CD14-positive monocyte (primary cell): ENCODE measurements around the gene NOXRED1. TPM values are rescaled to one million over a fixed set of nuclear protein-coding genes. Genes with fewer than 3 reads are reported as not detected.

ENCODE experiments used
- DNase-seq, 3 donors: peaks; one replicate each; pipeline ENCODE4 v3.0.0-alpha.2; 2011 to 2022
- H2AFZ ChIP-seq: 2 replicates; pipeline ENCODE4 v1.6.0; 2012; ENCODE audit warnings: mild to moderate bottlenecking, low read depth, low read length, inconsistent platforms; ENCODE audit not compliant: insufficient read depth, poor library complexity, severe bottlenecking
- H3K27ac ChIP-seq, 2 donors: 1 replicate in 1 of 2; 2 replicates in 1 of 2; pipeline ENCODE4 v1.5.1; 2012 to 2013; ENCODE audit warnings: low read length in 2 of 2, control low read depth in 1 of 2, inconsistent platforms in 1 of 2, low read depth in 1 of 2, mild to moderate bottlenecking in 1 of 2
- H3K27me3 ChIP-seq, 2 donors: one replicate each; pipeline versions ENCODE4 v1.6.0 to v1.6.1; 2011 to 2013; ENCODE audit warnings: low read length in 2 of 2; ENCODE audit not compliant: control insufficient read depth in 2 of 2, insufficient read depth in 2 of 2
- H3K36me3 ChIP-seq, 2 donors: replicated peaks in 1 of 2; 1 replicate in 1 of 2; 2 replicates in 1 of 2; pipeline versions ENCODE4 v1.5.1 to v1.6.1; 2012 to 2013; ENCODE audit warnings: low read length in 2 of 2, control low read depth in 1 of 2, inconsistent platforms in 1 of 2, mild to moderate bottlenecking in 1 of 2; ENCODE audit not compliant: insufficient read depth in 2 of 2, control insufficient read depth in 1 of 2
- H3K4me1 ChIP-seq, 2 donors: 1 replicate in 1 of 2; 2 replicates in 1 of 2; pipeline versions ENCODE4 v1.5.1 to v1.6.1; 2012 to 2013; ENCODE audit warnings: low read length in 2 of 2, control low read depth in 1 of 2, inconsistent platforms in 1 of 2, mild to moderate bottlenecking in 1 of 2, moderate library complexity in 1 of 2; ENCODE audit not compliant: insufficient read depth in 2 of 2, control insufficient read depth in 1 of 2
- H3K4me2 ChIP-seq: replicated peaks from 2 replicates; pipeline ENCODE3; 2012; ENCODE audit warnings: low read length, moderate library complexity, mild to moderate bottlenecking; ENCODE audit not compliant: poor library complexity, severe bottlenecking; ENCODE audit errors: extremely low read depth
- H3K4me3 ChIP-seq, 3 experiments: fragments of 200-600 bp in 1 of 3; sonication (generic) in 1 of 3; replicated peaks in 1 of 3; 1 replicate in 2 of 3; 2 replicates in 1 of 3; pipeline ENCODE4 v1.5.1; 2011 to 2013; ENCODE audit warnings: low read length in 3 of 3, mild to moderate bottlenecking in 3 of 3, control low read depth in 2 of 3, low read depth in 2 of 3, inconsistent platforms in 1 of 3, moderate library complexity in 1 of 3
- H3K79me2 ChIP-seq: 2 replicates; pipeline ENCODE4 v1.6.0; 2012; ENCODE audit warnings: mild to moderate bottlenecking, control low read depth, inconsistent platforms, low read length, moderate library complexity; ENCODE audit not compliant: insufficient read depth
- H3K9ac ChIP-seq: 2 replicates; pipeline ENCODE4 v1.6.0; 2017; ENCODE audit warnings: low read length, mild to moderate bottlenecking; ENCODE audit not compliant: insufficient read depth, poor library complexity, severe bottlenecking
- H3K9me3 ChIP-seq, 2 donors: replicated peaks in 1 of 2; 1 replicate in 1 of 2; 2 replicates in 1 of 2; pipeline versions ENCODE4 v1.5.1 to v1.6.1; 2012 to 2013; ENCODE audit warnings: low read length in 2 of 2, control low read depth in 1 of 2; ENCODE audit not compliant: control insufficient read depth in 1 of 2, insufficient read depth in 1 of 2
- H4K20me1 ChIP-seq: 2 replicates; pipeline ENCODE4 v1.6.0; 2012; ENCODE audit warnings: mild to moderate bottlenecking, low read length, control low read depth, moderate library complexity; ENCODE audit not compliant: insufficient read depth
- H3K27ac Mint-ChIP-seq, 7 donors: one replicate each; pipeline ENCODE4 v1.8.0; 2020; ENCODE audit warnings: mild to moderate bottlenecking in 7 of 7, mixed read lengths in 7 of 7, moderate library complexity in 6 of 7, inconsistent platforms in 2 of 7
- H3K27me3 Mint-ChIP-seq, 3 donors: one replicate each; pipeline ENCODE4 v1.8.0; 2021 to 2022; ENCODE audit warnings: low read depth in 3 of 3, mild to moderate bottlenecking in 3 of 3, mixed read lengths in 3 of 3, moderate library complexity in 3 of 3, inconsistent platforms in 1 of 3
- H3K36me3 Mint-ChIP-seq, 2 donors: one replicate each; pipeline ENCODE4 v1.8.0; 2020; ENCODE audit warnings: mixed read lengths in 2 of 2, inconsistent platforms in 1 of 2, mild to moderate bottlenecking in 1 of 2
- H3K4me1 Mint-ChIP-seq: one replicate; pipeline ENCODE4 v1.8.0; 2020; ENCODE audit warnings: mild to moderate bottlenecking, mixed read lengths
- H3K4me3 Mint-ChIP-seq, 2 donors: one replicate each; pipeline ENCODE4 v1.8.0; 2020; ENCODE audit warnings: mild to moderate bottlenecking in 2 of 2, mixed read lengths in 2 of 2, moderate library complexity in 1 of 2
- H3K9me3 Mint-ChIP-seq, 7 donors: one replicate each; pipeline ENCODE4 v1.8.0; 2020 to 2022; ENCODE audit warnings: mixed read lengths in 7 of 7, mild to moderate bottlenecking in 6 of 7, moderate library complexity in 6 of 7, inconsistent platforms in 2 of 7
- CTCF ChIP-seq: fragments of 200-600 bp; IDR thresholded peaks from one replicate; pipeline ENCODE4 v1.8.0; 2022; ENCODE audit warnings: antibody characterized with exemption, mild to moderate bottlenecking
- WGBS: methylation state at CpG from one replicate; pipeline ENCODE4 v1.1.5; 2013; ENCODE audit warnings: missing lambda C conversion rate; ENCODE audit not compliant: insufficient coverage; 5-methylcytosine and 5-hydroxymethylcytosine counted together
- intact Hi-C, 2 donors: fragments of 100-400 bp; cut with micrococcal nuclease; formaldehyde crosslinking; loops; one replicate each; pipeline versions ENCODE4 v1.15.0 to v1.15.1; 2023
- polyA plus RNA-seq, 3 donors: library from polyadenylated mRNA; depleted of rRNA in 1 of 3; unstranded in 2 of 3; stranded (reverse) in 1 of 3; fragments of 300-500 nt in 2 of 3; fragments of >200 nt in 1 of 3; fragmentation: Illumina TruSeq in 2 of 3; gene quantifications; 1 replicate in 2 of 3; 2 replicates in 1 of 3; pipeline ENCODE4 v1.2.3, GENCODE V29; 2012 to 2021

Gene NOXRED1
- polyA plus RNA-seq, 3 donors: 0.39 TPM; not detected in 2

- 100% methylated on average over 1 of the region's 4 CpGs for WGBS
- H2AFZ ChIP-seq: no peak overlapping the region
- H3K9me3 Mint-ChIP-seq: peaks cover 0 to 2% (median 0%) of the 10 kb centered on the region in 7 donors
- H3K4me1 Mint-ChIP-seq: peaks cover 6% of the 10 kb centered on the region
- DNase-seq: no peak
- H4K20me1 ChIP-seq: no peaks in the 10 kb centered on the region
- intact Hi-C loops: no loop called here
- H3K79me2 ChIP-seq: peaks cover 59% of the 10 kb centered on the region
- no peaks in the 10 kb centered on the region for H3K27me3 ChIP-seq
- no peak overlapping the region for H3K27ac Mint-ChIP-seq
- no peak overlapping the region for H3K4me3 ChIP-seq
- H3K9ac ChIP-seq: no peak overlapping the region
- peaks cover 0 to 6% of the 10 kb centered on the region in 2 donors for H3K36me3 ChIP-seq
- H3K4me2 ChIP-seq: no peak overlapping the region
- no peak overlapping the region for H3K4me3 Mint-ChIP-seq
- H3K27me3 Mint-ChIP-seq: no peaks in the 10 kb centered on the region
- no peak for TF ChIP-seq CTCF
- no peaks in the 10 kb centered on the region for H3K4me1 ChIP-seq
- H3K9me3 ChIP-seq: no peaks in the 10 kb centered on the region
- H3K36me3 Mint-ChIP-seq: peaks cover 16% of the 10 kb centered on the region in 2 donors
- H3K27ac ChIP-seq: no peak overlapping the region
Measured at GRCh38 chr14:77356899-77357298, 66.4 kb downstream of the NOXRED1 start.

GRCh38 chr14:77355811-77356210 is 67.5 kb downstream of the NOXRED1 start:
- Histone ChIP-seq H3K79me2 (peaks cover 50% of the 10 kb centered on the region), H3K4me3 (no peak overlapping the region), H3K9me3 (no peaks in the 10 kb centered on the region), H3K4me1 (no peaks in the 10 kb centered on the region), H3K27ac (no peak overlapping the region), H4K20me1 (no peaks in the 10 kb centered on the region), H2AFZ (no peak overlapping the region), H3K9ac (no peak overlapping the region), H3K36me3 (peaks cover 0 to 7% of the 10 kb centered on the region in 2 donors), H3K27me3 (no peaks in the 10 kb centered on the region), H3K4me2 (no peak overlapping the region)
- DNase-seq: no peak
- intact Hi-C loops: no loop called here
- peaks cover 14 to 15% of the 10 kb centered on the region in 2 donors for H3K36me3 Mint-ChIP-seq
- H3K4me1 Mint-ChIP-seq: peaks cover 6% of the 10 kb centered on the region
- peaks cover 0 to 2% (median 0%) of the 10 kb centered on the region in 7 donors for H3K9me3 Mint-ChIP-seq
- WGBS: 100% methylated on average over 2 of the region's 4 CpGs
- H3K27ac Mint-ChIP-seq: no peak overlapping the region
- no peak for TF ChIP-seq CTCF
- H3K4me3 Mint-ChIP-seq: no peak overlapping the region
- H3K27me3 Mint-ChIP-seq: no peaks in the 10 kb centered on the region
